Activated CD4-positive, alpha-beta T cell treated with anti-CD3 and anti-CD28 coated beads, Interleukin-2, amount 50 U/mL, for 48 hours (primary cell): ENCODE data around the gene CHAC1.
"Not testable (repeated sequence)": the region's sequence is repeated elsewhere in the genome, so short reads cannot be mapped to it uniquely, and the experiment has no call there.

Source experiments
- DNase-seq, 2 experiments: peaks; one replicate each; pipeline ENCODE4 v3.0.0-alpha.2; 2020

Gene CHAC1

DNA sequence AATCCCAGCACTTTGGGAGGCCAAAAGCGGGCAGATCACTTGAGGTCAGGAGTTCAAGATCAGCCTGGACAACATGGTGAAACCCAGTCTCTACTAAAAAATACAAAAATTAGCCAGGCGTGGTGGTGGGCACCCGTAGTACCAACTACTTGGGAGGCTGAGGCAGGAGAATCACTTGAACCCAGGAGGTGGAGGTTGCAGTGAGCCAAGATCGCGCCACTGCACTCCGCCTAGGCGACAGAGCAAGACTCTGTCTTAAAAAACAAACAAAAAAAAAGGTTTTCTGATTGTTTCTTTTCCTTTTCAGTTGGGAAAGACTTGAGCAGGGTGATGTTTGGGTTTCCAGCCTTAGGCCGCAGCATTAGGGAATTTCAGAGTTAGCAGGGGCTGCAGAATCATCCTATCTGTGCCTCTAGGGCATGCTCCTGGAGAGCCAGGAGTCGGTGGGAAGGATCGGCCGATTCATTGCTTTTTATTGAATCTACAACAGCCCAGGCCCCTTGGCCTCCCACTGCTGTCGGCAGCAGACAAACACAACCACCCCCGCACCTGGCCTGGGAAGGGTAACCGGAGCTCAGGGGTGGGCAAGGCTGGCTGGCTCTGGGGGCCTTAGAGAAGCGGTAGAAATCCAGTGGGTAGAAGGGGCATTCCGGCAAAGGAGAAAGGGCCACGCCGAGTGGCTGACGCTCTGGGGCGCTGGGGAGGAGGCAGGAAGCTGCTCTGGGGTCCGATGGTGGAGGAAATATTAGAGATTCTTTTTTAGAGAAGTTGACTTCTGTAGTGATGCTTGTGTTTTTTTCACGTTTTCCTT lies 6.3 kb downstream of the CHAC1 start:
- no peak for DNase-seq

DNA sequence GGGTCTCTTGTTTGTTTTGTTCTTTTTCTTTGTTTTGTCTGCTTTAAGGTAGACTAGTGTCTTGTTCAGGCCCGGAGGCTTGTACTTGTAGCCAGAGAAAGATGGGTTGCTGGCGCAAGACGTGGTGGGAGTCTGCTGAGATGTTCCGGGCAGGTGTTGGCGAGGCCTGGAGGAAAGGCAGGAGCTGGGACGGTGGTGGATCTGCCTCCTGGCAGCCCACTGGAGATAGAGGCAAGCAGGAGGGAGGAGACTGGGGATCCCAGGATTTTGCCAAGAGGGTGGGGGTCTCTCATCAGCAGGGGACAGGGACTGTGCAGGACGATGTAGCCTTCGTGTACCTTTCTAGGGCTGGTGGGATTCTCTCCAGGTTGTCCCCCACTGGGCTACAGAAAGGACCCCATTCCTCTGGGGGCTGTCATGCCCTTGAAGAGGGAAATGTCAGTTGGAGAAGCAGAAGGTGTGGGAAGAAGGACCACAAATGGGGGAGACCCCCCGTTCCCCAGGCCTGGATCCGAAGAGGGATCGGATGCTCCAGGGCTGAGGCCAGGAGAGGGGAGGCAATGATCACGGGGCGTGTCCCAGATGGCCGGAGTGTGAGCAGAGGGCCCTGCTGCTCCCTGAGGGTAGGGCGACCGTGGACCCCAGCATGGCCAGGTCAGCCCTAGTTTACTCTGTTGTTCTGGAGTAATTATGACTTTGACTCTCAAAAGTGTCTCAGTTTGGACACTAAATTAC lies 7.0 kb downstream of the CHAC1 start:
- DNase-seq, result no peak

DNA sequence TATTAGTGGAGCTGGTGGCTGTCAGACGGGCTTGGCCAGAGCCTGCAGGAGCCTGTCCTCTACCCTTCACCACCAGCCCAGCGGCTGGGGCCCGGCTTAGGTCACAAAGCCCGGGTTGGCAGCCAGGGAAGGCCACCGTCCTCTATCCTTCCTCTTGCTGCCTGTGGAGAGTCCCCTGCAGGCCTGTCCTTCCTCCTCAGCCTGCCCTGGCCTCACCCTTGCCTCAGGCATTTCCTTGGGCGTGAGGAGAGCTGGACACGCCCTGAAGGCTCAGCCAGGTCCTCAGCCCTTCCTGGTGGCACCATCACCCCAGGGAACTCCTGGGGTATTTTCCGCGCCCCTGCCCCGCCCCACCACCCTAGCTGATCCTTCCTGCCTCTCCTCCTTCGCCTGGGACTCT lies 7.7 kb downstream of the CHAC1 start:
- DNase-seq, result no peak

DNA sequence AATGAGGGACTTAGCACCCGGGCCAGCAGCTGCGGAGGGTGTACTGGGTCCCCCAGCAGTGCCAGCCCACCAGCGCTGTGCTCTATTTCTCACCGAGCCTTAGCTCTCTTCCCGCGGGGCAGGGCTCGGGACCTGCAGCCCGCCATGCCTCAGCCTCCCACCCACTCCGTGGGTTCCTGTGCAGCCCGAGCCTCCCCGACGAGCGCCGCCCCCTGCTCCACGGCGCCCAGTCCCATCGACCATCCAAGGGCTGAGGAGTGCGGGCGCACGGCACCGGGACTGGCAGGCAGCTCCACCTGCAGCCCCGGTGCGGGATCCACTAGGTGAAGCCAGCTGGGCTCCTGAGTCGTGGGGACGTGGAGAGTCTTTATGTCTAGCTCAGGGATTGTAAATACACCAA lies 8.5 kb downstream of the CHAC1 start:
- not testable (repeated sequence) for DNase-seq

DNA sequence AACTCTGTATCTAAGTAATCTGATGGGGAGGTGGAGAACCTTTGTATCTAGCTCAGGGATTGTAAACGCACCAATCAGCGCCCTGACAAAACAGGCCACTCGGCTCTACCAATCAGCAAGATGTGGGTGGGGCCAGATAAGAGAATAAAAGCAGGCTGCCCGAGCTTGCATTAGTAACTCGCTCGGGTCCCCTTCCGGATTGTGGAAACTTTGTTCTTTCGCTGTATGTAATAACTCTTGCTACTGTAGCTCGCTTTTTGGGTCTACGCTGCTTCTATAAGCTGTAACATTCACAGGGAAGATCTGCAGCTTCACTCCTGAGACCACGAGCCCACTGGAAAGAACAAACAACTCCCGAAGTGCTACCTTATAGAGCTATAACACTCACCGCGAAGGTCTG lies 9.0 kb downstream of the CHAC1 start:
- DNase-seq, result not testable (repeated sequence)

DNA sequence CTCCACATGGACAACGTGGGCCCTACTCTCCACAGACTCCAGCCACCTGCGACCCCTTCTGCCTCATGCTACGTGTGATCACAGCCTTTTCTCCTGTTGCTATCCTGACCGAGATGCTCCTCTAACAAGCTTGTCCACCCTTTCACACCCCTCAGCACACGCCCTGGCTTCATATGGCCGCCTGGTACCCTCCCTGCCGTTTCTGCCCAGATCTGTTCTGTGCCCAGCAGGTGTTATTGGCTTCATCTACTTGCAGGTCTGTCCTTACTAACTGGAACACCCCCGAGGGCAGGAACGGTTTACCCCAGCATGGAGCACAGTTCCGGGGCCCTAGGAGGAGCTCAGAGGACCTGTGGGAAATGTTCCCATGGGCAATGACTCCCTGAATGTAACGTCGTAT lies 9.9 kb downstream of the CHAC1 start:
- no peak for DNase-seq

DNA sequence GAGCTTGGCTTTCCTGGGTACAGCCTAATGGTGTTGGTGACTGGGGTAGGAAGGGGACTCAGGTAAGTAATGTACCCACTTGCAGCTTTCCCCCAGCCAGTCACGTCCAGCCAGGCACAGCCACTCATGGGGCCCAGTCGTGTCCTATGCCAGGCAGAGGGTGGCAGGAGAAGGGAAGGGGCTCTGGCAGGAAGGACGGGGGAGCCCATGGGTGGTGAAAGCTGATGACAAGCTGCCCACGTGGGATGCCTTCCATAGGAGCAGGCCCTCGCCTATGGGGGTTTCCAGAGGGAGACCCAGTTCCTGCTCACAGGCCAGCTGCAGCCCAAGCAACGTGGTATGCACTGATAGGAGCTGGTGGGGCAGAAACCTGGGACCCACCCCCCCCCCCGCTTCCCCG lies 10.7 kb downstream of the CHAC1 start:
- no peak for DNase-seq

DNA sequence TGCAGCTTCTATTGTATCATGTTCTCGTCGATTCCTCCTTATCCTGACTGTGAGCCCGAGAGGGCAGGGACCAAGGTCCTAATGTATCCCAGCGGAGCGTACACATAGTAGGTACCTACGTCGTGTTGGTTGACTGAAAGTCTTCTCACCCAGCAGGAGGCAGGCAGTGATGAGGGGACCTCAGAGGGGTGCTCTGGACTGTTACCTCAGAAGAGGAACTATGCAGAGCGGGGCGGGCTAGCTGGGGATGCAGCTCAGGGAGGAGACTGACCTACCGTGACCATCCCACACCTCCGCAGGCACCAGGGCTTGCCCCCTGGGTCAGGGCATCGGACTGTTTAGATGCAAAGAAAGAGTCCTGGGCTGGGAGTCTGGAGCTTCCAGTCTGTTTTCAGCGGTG lies 11.4 kb downstream of the CHAC1 start:
- no peak for DNase-seq

DNA sequence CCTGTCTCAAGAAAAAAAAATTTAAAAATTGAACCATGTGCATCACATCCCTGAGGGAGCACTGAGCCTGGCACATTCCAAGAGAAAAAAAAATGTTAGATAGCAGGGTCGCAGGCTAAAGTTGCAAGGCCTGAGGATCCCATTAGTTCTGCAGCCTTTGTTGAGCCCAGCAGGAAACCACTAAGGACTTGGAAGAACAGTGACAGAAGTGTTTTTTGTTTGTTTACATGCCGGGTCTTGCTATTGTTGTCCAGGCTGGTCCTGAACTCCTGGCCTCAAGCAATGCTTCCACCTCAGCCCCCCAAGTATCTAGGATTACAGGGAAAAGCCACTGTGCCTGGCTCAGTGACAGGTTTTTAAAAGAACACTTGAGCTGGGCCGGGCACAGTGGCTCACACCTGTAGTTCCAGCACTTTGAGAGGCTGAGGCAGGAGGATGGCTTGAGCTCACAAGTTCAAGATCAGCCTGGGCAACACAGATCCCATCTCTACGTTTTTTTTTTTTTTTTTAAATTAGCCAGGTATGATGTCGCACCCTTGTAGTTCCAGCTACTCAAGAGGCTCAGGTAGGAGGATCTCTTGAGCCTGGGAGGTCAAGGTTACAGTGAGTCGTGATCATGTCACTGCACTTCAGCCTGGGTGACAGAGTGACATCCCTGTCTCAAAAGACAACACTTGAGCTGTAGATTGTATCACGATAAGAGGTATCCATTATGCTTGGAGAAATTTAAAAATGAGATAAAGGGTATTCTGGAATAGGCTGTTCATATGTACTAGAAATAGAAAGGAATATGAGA lies 15.2 kb downstream of the CHAC1 start:
- no peak for DNase-seq

DNA sequence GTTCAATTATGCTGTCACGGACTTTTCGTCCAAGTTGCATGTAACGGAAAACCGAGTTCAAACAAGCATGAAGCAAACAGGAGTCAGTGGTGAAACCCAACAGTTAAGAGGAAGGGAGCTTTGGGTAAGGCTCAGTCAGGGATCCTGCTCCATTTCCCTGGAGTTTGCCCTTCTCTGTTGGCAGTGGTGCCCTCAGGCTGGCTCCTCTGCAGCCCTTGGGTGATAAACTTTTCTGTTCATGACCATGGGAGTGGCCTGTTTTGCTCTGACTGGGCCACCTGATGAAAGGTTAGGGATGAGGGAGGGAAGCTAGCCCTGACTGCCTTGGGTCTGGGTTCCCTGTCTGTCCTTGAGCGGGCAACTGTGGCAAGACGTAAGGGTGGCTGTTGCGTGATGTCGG lies 16.1 kb downstream of the CHAC1 start:
- DNase-seq, result no peak

DNA sequence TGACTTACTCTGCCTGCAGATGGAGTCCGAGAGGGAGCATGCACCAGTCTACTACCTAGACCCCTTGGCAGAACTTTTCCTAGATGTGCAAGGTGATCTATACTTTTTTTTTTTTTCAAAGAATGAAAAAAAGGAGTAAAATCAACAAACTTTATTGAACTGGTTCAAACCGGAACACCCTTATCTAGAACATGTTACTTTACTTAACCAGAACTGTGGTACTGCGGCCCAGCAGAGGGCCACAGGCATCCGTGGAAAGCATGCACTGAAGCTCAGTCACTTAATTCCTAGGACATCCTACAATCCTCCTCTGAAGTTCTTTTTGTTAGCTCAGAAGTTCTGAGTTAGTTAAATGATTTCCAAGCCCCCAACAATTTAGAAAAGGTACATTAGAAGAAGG lies 21.6 kb downstream of the CHAC1 start:
- DNase-seq, result no peak

DNA sequence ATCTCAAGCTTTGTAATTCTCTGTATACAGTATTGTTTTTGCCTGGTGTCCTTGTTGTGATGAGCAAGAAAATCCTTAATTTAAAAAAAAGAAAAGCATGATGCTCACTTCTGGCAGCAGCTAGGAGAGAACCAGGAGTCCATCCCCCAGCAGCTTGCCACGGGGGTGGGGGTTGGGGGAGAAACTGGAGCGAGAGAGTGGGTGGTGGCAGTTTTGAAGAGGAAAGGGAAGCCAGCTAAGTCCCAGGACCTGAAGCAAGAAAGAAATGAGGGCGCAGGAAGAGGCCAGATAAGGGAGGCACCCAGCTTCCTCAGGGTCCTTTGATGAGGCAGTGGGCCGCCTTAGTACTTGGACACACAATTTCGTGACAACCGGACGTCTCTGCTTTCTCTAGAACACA lies 23.5 kb downstream of the CHAC1 start:
- DNase-seq, result no peak

DNA sequence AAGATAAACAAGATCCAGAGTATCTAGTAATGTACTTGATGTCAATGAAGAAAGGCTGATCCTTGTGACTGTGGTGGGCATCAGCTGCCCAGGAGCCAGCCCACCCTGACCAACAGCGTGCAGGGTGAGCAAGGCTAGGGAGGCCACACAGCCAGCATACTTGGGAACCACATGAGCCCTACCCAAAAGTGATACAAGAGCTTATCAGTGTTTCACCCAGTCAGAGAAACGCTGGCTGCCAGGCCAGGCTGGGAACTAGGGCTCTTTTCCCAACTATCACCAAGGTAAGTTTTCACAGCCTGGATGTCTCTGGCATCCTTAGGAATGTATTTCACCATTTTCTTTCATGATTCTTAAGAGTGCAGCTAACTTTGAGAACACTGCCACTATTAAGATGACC lies 24.9 kb downstream of the CHAC1 start:
- DNase-seq, result no peak

DNA sequence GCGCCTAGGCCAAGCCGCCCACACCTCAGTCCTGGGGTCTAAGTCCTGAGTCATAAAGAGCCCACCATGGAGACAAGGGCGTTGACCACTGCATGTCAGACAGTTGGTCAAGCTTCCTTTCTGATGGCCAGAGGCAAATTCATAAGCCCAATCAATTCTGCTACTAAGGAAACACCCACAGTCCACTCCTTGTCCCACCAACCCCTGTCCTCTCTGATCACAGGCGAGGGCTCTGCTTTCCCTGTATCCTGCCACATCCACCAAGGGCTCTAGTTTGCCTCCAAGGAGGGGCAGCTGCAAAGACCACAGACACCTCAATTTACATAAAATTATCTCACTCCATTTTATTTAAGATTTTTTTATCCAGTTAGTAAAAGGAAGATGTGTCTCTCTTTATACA lies 25.3 kb downstream of the CHAC1 start:
- no peak for DNase-seq

DNA sequence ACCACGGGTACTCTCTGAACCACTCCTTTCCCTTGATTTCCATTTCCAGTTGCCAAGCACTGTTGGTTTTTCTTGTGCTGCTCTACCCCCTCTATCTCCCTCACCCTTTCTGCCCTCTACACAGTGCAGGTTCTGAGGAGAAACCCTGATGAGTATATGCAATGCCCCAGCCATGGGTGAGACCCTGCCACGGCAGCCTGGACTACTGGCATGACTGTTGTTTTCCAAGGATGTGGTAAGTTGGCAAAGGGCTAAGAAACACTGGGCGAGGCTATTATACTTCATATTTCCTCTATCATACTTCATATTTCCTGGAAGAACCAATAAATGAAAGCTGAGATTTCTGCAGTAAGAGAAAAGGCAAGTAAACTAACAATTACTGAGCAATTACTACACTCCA lies 27.9 kb downstream of the CHAC1 start:
- no peak for DNase-seq

DNA sequence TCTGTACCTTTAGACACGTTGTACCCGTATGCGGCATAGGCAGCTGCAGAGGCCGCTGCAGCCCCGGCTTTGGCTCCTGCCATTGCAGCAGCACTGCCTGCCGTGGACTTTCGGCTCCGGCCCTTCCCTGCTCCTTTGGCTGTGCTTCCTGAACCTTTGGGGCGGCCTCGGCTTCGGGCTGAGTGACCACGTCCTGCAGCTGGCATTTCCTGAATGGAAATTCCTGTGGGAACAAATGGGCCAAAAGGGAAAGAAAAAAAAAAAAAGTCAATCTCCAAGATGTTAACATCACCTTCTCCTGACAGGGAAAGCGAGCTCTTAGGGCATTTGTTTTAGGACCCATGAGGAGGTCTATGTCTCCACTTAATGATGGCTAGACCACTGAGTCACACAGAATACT lies 29.6 kb downstream of the CHAC1 start:
- DNase-seq, result no peak

DNA sequence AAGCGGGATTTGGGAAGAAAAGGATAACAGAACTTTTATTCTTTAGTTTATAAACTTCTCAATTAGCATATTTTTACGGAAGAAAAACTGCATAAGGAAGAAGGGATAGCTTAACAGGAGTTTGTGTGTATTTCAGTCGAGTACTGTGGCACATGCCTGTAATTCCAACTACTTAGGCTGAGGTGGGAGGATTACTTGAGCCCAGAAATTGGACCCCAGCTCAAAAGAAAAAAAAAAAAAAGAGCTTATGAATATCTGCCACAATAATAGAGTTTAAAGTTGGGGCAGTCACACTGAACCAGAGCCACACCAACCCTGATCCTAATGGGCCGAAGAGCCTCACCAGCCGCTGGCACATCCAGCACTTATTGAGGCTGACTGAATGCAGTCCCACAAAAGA lies 31.1 kb downstream of the CHAC1 start:
- no peak for DNase-seq

DNA sequence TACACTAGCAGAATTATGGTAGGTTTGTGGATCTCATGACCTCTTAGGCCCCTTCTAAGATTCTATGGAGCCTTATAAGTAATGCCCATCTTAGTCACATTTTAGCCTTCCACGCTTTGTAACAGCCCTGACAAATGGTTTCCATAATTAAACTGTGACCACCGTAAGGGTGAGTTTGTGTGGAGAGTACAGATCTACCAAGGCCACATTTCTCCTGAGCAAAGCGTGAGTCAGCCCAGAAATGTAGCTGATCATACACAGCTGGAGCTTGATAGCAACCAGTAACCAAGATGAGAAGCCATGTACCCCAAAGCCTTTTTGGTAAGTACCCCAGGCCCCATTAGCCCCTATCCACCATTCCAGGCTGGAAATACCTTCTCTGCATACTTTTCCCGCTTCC lies 31.7 kb downstream of the CHAC1 start:
- no peak for DNase-seq

DNA sequence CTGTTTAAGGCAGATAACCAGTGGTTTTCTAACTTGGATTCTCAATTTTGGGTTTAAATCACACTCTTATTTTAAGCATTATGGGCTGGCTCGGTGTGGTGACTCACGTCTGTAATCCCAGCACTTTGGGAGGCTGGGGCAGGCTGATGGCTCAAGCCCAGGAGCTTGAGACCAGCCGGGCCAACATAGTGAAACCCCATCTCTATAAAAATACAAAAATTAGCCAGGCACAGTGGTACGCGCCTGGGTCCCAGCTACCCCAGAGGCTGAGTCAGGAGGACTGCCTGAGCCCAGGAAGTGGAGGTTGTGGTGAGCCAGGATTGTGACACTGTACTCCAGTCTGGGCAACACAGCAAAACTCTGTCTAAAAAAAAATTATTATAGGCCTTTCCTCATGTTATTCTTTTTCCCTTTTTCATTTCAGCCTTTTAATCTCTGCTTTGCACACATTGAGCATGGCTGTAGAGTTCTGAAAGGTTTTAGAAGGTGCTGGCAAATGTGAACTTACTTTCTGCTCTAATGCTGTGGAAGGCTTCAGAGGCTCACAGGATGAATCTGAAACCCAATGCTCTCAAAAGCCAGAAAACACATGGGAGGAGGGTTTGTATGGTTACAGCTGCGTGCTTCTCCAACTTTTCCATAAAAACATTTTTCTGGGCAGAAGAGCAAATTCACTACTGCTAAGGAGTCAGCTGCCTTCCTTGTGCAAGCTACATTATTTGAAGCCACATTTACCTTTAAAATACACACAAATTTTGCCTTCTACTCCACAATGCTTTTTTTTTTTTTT lies 32.5 kb downstream of the CHAC1 start:
- no peak for DNase-seq

DNA sequence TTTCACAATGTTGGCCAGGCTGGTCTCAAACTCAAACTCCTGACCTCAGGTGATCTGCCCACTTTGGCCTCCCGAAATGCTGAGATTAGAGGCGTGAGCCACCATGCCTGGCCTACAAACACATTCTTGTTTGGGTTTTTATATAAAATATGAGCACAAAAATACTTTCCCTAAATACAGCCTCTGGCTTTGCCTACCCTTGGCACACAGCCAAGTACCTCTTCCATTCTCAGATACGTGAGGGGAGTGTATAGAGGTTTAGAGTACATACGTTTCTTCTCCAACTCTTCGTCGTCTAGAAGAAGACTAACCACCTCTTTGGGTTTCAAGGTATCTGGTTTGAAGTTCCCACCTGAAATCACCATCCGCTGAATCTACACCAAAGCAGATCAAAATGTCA lies 33.5 kb downstream of the CHAC1 start:
- no peak for DNase-seq

DNA sequence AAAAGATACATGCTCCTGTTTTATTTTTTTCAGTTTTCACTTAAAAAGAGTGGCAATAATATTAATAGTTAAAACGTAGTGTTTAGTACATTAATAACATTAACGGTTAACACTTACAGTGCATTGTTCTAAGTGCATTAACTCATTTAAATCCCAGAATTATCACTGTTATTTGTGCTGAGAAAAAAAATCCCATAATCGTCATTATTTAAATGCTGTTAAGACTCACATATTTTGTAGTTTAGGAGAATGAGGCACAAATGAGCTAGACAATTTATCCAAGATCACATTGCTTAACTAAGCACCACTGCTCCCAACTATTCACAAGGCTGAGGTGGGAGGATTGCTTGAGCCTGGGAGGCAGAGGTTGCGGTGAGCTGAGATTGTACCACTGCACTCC lies 34.9 kb downstream of the CHAC1 start:
- no peak for DNase-seq

DNA sequence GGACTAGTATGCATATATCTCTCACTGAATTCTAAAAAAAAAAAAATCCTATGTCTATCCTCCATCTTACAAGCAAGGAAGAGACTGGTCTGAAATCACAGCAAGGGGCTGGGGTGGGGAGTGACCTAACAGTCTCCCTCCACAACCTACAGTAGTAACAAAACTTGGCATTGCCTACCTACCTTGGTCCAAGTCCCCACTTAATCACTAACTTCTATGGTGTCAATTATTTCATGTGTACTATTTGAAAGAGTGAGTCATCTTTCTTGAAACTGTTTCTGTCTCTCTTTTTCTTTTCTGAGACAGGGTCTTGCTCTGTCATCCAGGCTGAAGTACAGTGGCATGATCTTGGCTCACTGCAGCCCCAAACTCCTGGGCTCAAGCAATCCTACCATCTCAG lies 36.8 kb downstream of the CHAC1 start:
- DNase-seq, result no peak

DNA sequence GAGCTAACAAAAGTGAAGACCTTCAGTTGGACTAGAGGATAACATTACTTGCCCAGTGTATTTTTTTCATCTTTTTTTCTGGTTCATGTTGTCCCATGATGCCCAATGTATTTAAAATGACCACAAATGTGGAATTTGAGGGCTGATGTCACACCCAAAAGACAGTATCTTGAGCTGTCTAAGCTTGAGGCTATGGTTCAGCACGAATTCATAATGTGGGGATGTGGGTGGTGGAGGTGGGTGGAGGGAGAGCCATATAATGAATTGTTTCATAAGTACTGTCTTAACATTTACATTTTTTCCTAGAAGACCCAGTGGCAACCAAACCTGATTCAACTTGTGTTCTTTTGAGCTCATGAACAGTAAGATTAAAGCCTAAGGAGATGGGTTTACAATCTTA lies 37.5 kb downstream of the CHAC1 start:
- DNase-seq, result peak; percentile 16 to 31
